Measurements from ENCODE around the gene FXYD2.

DNA sequence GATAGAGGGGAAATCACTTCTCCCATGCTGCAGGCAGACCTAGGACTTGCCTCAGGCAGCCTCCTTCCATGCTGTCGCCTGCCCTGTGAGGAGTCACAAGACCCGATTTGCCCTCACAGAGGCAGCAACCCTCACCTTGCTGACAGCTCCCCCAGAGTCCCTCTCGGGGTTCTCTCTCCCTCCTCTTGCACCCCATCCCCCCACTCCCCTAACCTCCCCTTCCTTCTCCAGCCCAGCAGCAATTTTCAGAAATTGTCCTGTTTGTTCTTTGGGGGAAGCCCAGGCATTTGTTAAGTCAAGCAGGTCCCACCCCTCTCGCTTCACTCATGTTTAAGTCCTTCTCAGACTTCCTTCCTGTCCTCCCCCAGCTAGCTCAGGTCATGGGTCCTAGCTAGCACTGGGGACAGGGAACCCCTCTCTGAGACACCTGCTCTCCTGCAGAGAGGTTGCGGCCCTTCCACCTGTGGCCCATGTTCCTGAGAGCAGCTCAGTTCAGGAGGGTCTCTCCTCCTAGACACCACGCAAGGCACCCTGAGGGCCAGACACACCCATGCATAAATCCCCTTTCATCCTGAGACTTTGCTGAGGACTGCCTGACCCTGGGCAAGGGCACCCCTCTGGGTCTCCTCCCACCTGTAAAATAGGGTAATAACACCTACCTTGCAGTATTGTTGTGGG is 6.3 kb upstream of the FXYD2 start:
- TF ChIP-seq, protein P1, sequence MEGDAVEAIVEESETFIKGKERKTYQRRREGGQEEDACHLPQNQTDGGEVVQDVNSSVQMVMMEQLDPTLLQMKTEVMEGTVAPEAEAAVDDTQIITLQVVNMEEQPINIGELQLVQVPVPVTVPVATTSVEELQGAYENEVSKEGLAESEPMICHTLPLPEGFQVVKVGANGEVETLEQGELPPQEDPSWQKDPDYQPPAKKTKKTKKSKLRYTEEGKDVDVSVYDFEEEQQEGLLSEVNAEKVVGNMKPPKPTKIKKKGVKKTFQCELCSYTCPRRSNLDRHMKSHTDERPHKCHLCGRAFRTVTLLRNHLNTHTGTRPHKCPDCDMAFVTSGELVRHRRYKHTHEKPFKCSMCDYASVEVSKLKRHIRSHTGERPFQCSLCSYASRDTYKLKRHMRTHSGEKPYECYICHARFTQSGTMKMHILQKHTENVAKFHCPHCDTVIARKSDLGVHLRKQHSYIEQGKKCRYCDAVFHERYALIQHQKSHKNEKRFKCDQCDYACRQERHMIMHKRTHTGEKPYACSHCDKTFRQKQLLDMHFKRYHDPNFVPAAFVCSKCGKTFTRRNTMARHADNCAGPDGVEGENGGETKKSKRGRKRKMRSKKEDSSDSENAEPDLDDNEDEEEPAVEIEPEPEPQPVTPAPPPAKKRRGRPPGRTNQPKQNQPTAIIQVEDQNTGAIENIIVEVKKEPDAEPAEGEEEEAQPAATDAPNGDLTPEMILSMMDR (IDR thresholded peaks at IDR 0.05; ENCODE audit: insufficient read depth, low read depth, low read length) = no peak
- TF ChIP-seq EZH2 (IDR thresholded peaks at IDR 0.05; ENCODE audit: insufficient read depth, low read length) = no peak
